LHCN-M2 (cell line): ENCODE measurements around the gene ADCY9. TPM values are rescaled to one million over a fixed set of nuclear protein-coding genes. Genes with fewer than 3 reads are reported as not detected.

Source experiments
- DNase-seq: peaks from one replicate; pipeline ENCODE4 v3.0.0-alpha.2; 2012; ENCODE audit warnings: low read depth
- total RNA-seq: library from RNA; depleted of rRNA; stranded (reverse); fragments of >200 nt; gene quantifications from 2 replicates; pipeline ENCODE4 v1.2.3, GENCODE V29; 2014

ADCY9 gene
- total RNA-seq, 1 experiment from 2014 or later = 11.7 TPM

GRCh38 chr16:4093495-4094126, 22.6 kb downstream of the ADCY9 start:
- DNase-seq = no peak

- DNase-seq = no peak
Measured at GRCh38 chr16:4092547-4093265, 23.5 kb downstream of the ADCY9 start.

GRCh38 chr16:4091240-4092012, 24.8 kb downstream of the ADCY9 start:
- DNase-seq = no peak

GRCh38 chr16:4090351-4090851, 25.8 kb downstream of the ADCY9 start:
- DNase-seq = no peak

GRCh38 chr16:4089811-4090301, 26.4 kb downstream of the ADCY9 start:
- no peak for DNase-seq

- no peak for DNase-seq
Measured at GRCh38 chr16:4089251-4089810, 26.9 kb downstream of the ADCY9 start.

- DNase-seq = peak; percentile 43
Measured at GRCh38 chr16:4087990-4088577, 28.2 kb downstream of the ADCY9 start.

GRCh38 chr16:4087099-4087885, 28.9 kb downstream of the ADCY9 start:
- no peak for DNase-seq

GRCh38 chr16:4086153-4086552, 30.1 kb downstream of the ADCY9 start:
- DNase-seq = no peak

- DNase-seq = no peak
Measured at GRCh38 chr16:4085405-4085970, 30.8 kb downstream of the ADCY9 start.

GRCh38 chr16:4083347-4083870, 32.8 kb downstream of the ADCY9 start:
- no peak for DNase-seq

- DNase-seq = no peak
Measured at GRCh38 chr16:4082474-4083044, 33.7 kb downstream of the ADCY9 start.

- DNase-seq = no peak
Measured at GRCh38 chr16:4081521-4082021, 34.7 kb downstream of the ADCY9 start.

GRCh38 chr16:4081047-4081446, 35.2 kb downstream of the ADCY9 start:
- DNase-seq = no peak

- DNase-seq = no peak
Measured at GRCh38 chr16:4077174-4077649, 39.0 kb downstream of the ADCY9 start.

GRCh38 chr16:4075534-4075933, 40.7 kb downstream of the ADCY9 start:
- DNase-seq = no peak

GRCh38 chr16:4073150-4073549, 43.1 kb downstream of the ADCY9 start:
- peak; percentile 26 for DNase-seq

GRCh38 chr16:4071686-4072561, 44.3 kb downstream of the ADCY9 start:
- DNase-seq = no peak
